Measurements from ENCODE around the gene SGMS1.
"Not testable (repeated sequence)": the region's sequence is repeated elsewhere in the genome, so short reads cannot be mapped to it uniquely, and the experiment has no call there.

Gene SGMS1

DNA sequence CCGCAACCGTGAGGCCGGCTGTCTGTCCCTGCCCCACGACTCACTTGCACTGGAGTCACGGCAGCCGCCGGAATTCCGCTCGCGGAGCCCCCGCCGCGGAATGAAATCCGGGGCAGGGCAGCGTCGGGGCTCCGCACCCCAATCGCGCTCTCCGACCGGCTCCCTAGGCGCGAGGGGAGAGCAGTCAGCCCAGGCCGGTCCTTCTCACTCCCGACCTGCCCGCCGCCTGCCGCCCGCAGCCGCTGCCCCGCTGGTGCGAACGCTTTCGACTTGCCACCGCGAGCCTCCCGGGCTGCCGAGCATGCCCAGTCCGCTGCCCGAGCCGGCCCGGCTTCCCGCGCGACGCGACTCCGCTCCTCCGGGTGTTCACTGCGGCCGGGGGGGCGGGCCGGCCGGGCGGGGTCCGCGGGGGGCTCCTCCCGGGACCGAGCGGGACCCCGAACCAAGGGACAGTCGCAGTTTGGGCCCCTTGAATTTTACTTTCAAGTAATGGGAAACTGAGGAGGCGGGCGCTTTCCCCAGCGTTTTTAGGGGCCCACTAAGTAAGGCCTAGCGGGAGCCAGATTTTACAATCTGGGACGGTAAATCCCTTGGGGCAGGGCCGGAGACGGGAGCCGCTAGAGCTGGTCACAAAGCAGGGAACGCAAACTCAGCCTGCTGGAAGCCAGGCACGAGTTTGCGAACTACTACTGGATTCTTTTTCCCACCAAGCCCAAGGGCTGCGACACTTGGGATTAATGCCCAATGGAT lies at the start of gene SGMS1:
TSS of gene SGMS1 (minus strand) at position 294 of the 750 bp plus-strand sequence. CDS start 279,842 bp downstream, outside the sequence.
- TF ChIP-seq YY1 (IDR thresholded peaks at IDR 0.05; ENCODE audit: insufficient read depth, insufficient read length): no peak
- TF ChIP-seq ZNF274 (IDR thresholded peaks at IDR 0.05; ENCODE audit: low read depth, low read length): no peak
- no peak for TF ChIP-seq SUZ12 (IDR thresholded peaks at IDR 0.05; ENCODE audit: extremely low read depth, insufficient read depth, insufficient read length)
- Histone ChIP-seq H3K4me1 (ENCODE audit: insufficient read depth, insufficient read length) (peaks cover 4% of the 10 kb centered on the region), H3K9me3 (ENCODE audit: insufficient read depth, low read length) (no peaks in the 10 kb centered on the region), H3K9ac (ENCODE audit: insufficient read length, low read depth) (peak within 1 kb of the TSS; percentile 94), H3K4me3 (ENCODE audit: insufficient read length, low read depth) (peak within 1 kb of the TSS; percentile 79), H3K27me3 (ENCODE audit: insufficient read depth, insufficient read length) (peaks cover 7% of the 10 kb centered on the region), H3K36me3 (ENCODE audit: insufficient read depth, insufficient read length, low read length) (no peaks in the 10 kb centered on the region)
- peak; percentile 43 for DNase-seq (ENCODE audit: low read depth, low spot score)

- H3K27me3 ChIP-seq (ENCODE audit: insufficient read depth, insufficient read length); H3K9ac ChIP-seq (ENCODE audit: insufficient read length, low read depth); H3K4me3 ChIP-seq (ENCODE audit: insufficient read length, low read depth); DNase-seq (ENCODE audit: low read depth, low spot score); H3K9me3 ChIP-seq (ENCODE audit: insufficient read depth, low read length); H3K4me1 ChIP-seq (ENCODE audit: insufficient read depth, insufficient read length); H3K36me3 ChIP-seq (ENCODE audit: insufficient read depth, insufficient read length, low read length): not testable (repeated sequence)
Observed at GRCh38 chr10:50672152-50672551, 48.4 kb upstream of the SGMS1 start.

DNA sequence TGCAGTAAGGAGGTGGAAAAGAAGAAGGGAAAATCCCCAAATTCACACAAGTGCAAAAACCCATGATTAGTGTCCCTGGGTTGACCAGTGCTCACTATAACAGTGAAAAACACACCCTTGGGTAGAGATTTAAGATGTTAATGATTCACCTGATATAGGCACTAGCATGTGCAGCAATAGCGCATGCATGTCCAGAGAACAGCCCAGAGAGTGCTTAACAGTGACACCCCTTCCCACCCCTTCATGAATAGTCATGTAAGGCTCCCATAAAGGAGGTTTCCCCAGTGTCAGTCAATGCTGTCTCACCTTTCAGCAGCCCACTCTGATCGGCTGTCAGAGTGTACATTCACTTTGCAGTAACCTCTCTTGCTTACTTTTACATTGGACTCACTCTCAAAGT lies 47.9 kb upstream of the SGMS1 start:
- H3K9ac ChIP-seq (ENCODE audit: insufficient read length, low read depth): not testable (repeated sequence)

DNA sequence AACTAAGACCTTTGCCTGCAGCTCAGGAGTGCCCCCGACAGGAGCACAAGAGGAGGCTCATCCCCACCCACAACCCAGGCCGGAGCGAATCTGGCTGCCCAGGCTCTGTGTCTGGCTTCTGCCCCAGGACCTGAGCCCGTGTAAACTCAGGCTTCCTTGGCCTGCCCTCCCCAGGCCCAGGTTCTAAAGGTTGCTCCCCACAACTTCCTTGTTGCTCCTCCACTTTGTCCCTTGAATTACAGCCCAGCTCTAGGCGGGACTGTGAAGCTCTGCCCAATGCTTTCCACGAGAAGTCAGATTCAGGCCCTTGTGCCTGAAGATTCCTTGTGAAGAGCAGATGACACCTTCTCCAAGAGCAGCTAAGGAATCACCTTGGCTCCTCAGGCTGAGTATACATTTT lies 46.2 kb upstream of the SGMS1 start:
- H3K4me1 ChIP-seq (ENCODE audit: insufficient read depth, insufficient read length); H3K9ac ChIP-seq (ENCODE audit: insufficient read length, low read depth); H3K9me3 ChIP-seq (ENCODE audit: insufficient read depth, low read length); H3K36me3 ChIP-seq (ENCODE audit: insufficient read depth, insufficient read length, low read length); H3K4me3 ChIP-seq (ENCODE audit: insufficient read length, low read depth); DNase-seq (ENCODE audit: low read depth, low spot score); H3K27me3 ChIP-seq (ENCODE audit: insufficient read depth, insufficient read length): not testable (repeated sequence)

More for the DNA sequence above, 47.9 kb upstream of the SGMS1 start:
- H3K27me3 ChIP-seq (ENCODE audit: insufficient read depth, insufficient read length); DNase-seq (ENCODE audit: low read depth, low spot score); H3K9me3 ChIP-seq (ENCODE audit: insufficient read depth, low read length); H3K4me3 ChIP-seq (ENCODE audit: insufficient read length, low read depth); H3K4me1 ChIP-seq (ENCODE audit: insufficient read depth, insufficient read length); H3K36me3 ChIP-seq (ENCODE audit: insufficient read depth, insufficient read length, low read length): not testable (repeated sequence)

DNA sequence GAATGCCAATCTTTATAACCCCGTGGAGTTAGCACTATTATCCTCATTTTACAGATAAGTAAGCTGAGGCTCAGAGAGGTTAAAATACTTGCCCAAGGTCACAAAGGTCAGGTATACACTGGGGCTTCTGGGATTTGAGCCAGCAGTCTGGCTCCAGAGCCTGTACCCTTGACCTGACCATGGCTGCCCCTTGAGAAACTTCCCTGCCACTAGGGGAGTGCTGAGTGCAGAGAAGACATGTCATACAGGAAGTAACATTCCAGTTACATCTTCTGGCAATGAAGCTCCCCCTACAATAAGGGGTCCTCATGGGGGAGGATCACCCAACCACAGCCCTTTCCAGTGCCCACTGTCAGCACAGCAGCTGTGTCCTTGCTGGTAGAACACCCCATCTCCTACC lies 43.6 kb upstream of the SGMS1 start:
- H3K4me1 ChIP-seq (ENCODE audit: insufficient read depth, insufficient read length); H3K4me3 ChIP-seq (ENCODE audit: insufficient read length, low read depth); H3K36me3 ChIP-seq (ENCODE audit: insufficient read depth, insufficient read length, low read length); H3K9me3 ChIP-seq (ENCODE audit: insufficient read depth, low read length); H3K27me3 ChIP-seq (ENCODE audit: insufficient read depth, insufficient read length); DNase-seq (ENCODE audit: low read depth, low spot score); H3K9ac ChIP-seq (ENCODE audit: insufficient read length, low read depth): not testable (repeated sequence)

- H3K36me3 ChIP-seq (ENCODE audit: insufficient read depth, insufficient read length, low read length); H3K9ac ChIP-seq (ENCODE audit: insufficient read length, low read depth); DNase-seq (ENCODE audit: low read depth, low spot score); H3K9me3 ChIP-seq (ENCODE audit: insufficient read depth, low read length); H3K4me1 ChIP-seq (ENCODE audit: insufficient read depth, insufficient read length); H3K27me3 ChIP-seq (ENCODE audit: insufficient read depth, insufficient read length); H3K4me3 ChIP-seq (ENCODE audit: insufficient read length, low read depth): not testable (repeated sequence)
Observed at GRCh38 chr10:50662420-50662819, 38.7 kb upstream of the SGMS1 start.

DNA sequence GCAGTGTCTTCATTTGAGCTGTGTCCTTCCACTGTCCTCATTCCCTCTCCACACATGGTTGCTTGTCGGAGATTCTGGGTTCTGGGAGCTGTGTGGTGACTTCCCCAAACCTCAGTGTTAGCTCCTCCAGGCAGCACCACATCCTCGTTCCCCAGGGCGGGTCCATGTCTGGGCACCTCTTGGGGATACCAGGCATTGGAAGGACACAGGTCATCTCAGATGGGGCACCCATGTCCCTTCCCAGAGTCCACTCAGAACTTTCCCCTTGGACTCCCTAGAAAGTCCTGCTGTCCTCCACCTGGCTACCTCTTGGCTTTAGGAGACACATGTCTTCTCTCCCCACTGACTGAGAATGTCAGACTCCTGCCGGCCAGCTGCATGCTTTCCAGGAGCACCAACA lies 37.8 kb upstream of the SGMS1 start:
- not testable (repeated sequence) for H3K9ac ChIP-seq (ENCODE audit: insufficient read length, low read depth); H3K36me3 ChIP-seq (ENCODE audit: insufficient read depth, insufficient read length, low read length); DNase-seq (ENCODE audit: low read depth, low spot score); H3K27me3 ChIP-seq (ENCODE audit: insufficient read depth, insufficient read length); H3K9me3 ChIP-seq (ENCODE audit: insufficient read depth, low read length); H3K4me3 ChIP-seq (ENCODE audit: insufficient read length, low read depth); H3K4me1 ChIP-seq (ENCODE audit: insufficient read depth, insufficient read length)

- H3K36me3 ChIP-seq (ENCODE audit: insufficient read depth, insufficient read length, low read length); H3K27me3 ChIP-seq (ENCODE audit: insufficient read depth, insufficient read length); H3K9me3 ChIP-seq (ENCODE audit: insufficient read depth, low read length); DNase-seq (ENCODE audit: low read depth, low spot score); H3K4me1 ChIP-seq (ENCODE audit: insufficient read depth, insufficient read length): not testable (repeated sequence)
- Histone ChIP-seq H3K9ac (ENCODE audit: insufficient read length, low read depth) (peak overlapping the region; percentile 43), H3K4me3 (ENCODE audit: insufficient read length, low read depth) (peak overlapping the region; percentile 62)
Observed at GRCh38 chr10:50659865-50660730, 36.3 kb upstream of the SGMS1 start.

DNA sequence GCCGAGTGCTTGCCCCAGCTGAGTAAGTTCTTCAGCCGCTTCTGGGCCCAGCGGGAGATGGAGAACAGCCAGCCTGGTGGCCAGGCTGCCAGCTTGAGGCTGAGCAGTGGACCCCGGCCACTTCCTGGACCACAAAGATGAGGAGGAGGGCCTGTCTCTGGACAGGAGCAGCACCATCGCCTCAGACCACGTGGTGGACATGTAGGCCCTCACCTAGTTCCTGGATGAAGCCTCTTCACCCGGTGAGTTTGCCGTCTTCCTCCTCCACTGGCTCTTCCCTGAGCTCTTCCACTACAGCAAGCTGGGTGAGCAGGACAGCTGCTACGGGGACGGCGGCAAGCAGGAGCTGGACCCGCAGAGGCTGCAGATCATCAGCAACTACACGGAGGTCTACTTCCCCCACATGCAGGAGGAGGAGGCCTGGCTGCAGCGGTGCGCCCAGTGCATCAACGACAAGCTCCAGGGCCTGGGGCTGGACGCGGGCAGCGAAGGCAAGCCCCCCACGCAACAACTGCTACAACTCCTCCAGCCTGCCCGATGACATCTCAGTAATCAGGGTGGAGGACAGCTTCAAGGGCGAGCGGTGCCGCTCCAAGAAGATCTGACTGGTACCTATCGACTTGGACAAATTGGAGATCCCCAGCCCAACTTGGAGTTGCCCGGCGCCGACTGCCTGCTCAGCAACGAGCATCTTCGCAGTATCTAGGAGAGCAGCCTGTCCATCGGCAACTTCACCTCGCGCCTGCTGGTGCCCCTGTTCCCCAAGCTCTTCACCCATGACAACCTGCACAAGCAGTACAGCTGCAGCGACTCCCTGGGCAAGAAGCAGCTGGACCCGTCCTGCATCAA lies 35.5 kb upstream of the SGMS1 start:
- H3K9me3 ChIP-seq (ENCODE audit: insufficient read depth, low read length); H3K36me3 ChIP-seq (ENCODE audit: insufficient read depth, insufficient read length, low read length); DNase-seq (ENCODE audit: low read depth, low spot score); H3K4me1 ChIP-seq (ENCODE audit: insufficient read depth, insufficient read length); H3K27me3 ChIP-seq (ENCODE audit: insufficient read depth, insufficient read length): not testable (repeated sequence)
- Histone ChIP-seq H3K9ac (ENCODE audit: insufficient read length, low read depth) (peak overlapping the region; percentile 43), H3K4me3 (ENCODE audit: insufficient read length, low read depth) (peak overlapping the region; percentile 62)

Measured in NT2/D1 (cell line).